IMR-90 (cell line): Measurements from ENCODE around the gene ATP4B. TPM values are rescaled to one million over a fixed set of nuclear protein-coding genes. Genes with fewer than 3 reads are reported as not detected.

Experiments
- ATAC-seq: fragments of 200-7000 bp; cut with Tn5 transposase; 2 replicates; pipeline ENCODE4 v1.9.1; 2020; ENCODE audit warnings: low read depth, mild to moderate bottlenecking, moderate library complexity
- BruUV-seq: library from RNA; stranded (reverse); fragments of 400-500 nt; replicated peaks from 2 replicates; lab custom pipeline; 2021; lab: Mats Ljungman, UMichigan
- CTCF ChIA-PET: fragments of 300-600 bp; formaldehyde crosslinking; extraction: SDS; loops from one replicate; lab custom pipeline; 2021; ENCODE audit warnings: antibody characterized with exemption; lab: Yijun Ruan, JAX
- POLR2A ChIA-PET: fragments of 300-600 bp; sonication (Branson Sonifier 250); formaldehyde crosslinking; loops from one replicate; lab custom pipeline; 2022; ENCODE audit warnings: antibody characterized with exemption; ENCODE audit not compliant: unreplicated experiment; lab: Charles Lee
- DNase-seq: peaks from one replicate; pipeline ENCODE4 v3.0.0; 2013
- H2AFZ ChIP-seq: replicated peaks from 2 replicates; pipeline ENCODE3; 2013; ENCODE audit warnings: low read length, mild to moderate bottlenecking; ENCODE audit not compliant: poor library complexity
- H2AK5ac ChIP-seq: 2 replicates; pipeline ENCODE4 v1.6.1; 2013; ENCODE audit warnings: low read depth, low read length, inconsistent platforms
- H2AK9ac ChIP-seq: replicated peaks from 2 replicates; pipeline ENCODE3; 2013; ENCODE audit warnings: mild to moderate bottlenecking, low read depth, low read length, moderate library complexity; ENCODE audit not compliant: poor library complexity
- H2BK120ac ChIP-seq: 2 replicates; pipeline ENCODE4 v1.6.1; 2013; ENCODE audit warnings: low read depth, low read length, inconsistent platforms
- H2BK15ac ChIP-seq: 3 replicates; pipeline ENCODE4 v1.6.1; 2013; ENCODE audit warnings: low read depth, low read length, inconsistent platforms
- H2BK20ac ChIP-seq: 2 replicates; pipeline ENCODE4 v1.6.1; 2013; ENCODE audit warnings: low read depth, mild to moderate bottlenecking, inconsistent platforms, low read length, moderate library complexity
- H2BK5ac ChIP-seq: 2 replicates; pipeline ENCODE4 v1.6.1; 2013; ENCODE audit warnings: mild to moderate bottlenecking, low read depth, low read length, inconsistent platforms; ENCODE audit not compliant: poor library complexity, severe bottlenecking
- H3K14ac ChIP-seq: replicated peaks from 2 replicates; pipeline ENCODE4 v1.6.1; 2013; ENCODE audit warnings: low read depth, low read length, inconsistent platforms
- H3K18ac ChIP-seq: 2 replicates; pipeline ENCODE4 v1.6.1; 2013; ENCODE audit warnings: low read depth, low read length, control low read depth
- H3K23ac ChIP-seq: 2 replicates; pipeline ENCODE4 v1.6.1; 2013; ENCODE audit warnings: low read depth, low read length, inconsistent platforms
- H3K27ac ChIP-seq: 2 replicates; pipeline ENCODE4 v1.5.1; 2013; ENCODE audit warnings: mild to moderate bottlenecking, control low read depth, low read length; ENCODE audit not compliant: insufficient read depth
- H3K27me3 ChIP-seq: 2 replicates; pipeline ENCODE4 v1.6.1; 2013; ENCODE audit warnings: low read length; ENCODE audit not compliant: control insufficient read depth, insufficient read depth
- H3K36me3 ChIP-seq: 2 replicates; pipeline ENCODE4 v1.6.1; 2013; ENCODE audit warnings: low read length, mixed read lengths; ENCODE audit not compliant: control insufficient read depth, insufficient read depth
- H3K4ac ChIP-seq: 2 replicates; pipeline ENCODE4 v1.6.1; 2013; ENCODE audit warnings: low read depth, low read length, inconsistent platforms
- H3K4me1 ChIP-seq: 2 replicates; pipeline ENCODE4 v1.6.1; 2013; ENCODE audit warnings: low read length, mixed read lengths; ENCODE audit not compliant: control insufficient read depth, insufficient read depth
- H3K4me2 ChIP-seq: 2 replicates; pipeline ENCODE4 v1.6.1; 2013; ENCODE audit warnings: low read depth, mild to moderate bottlenecking, control low read depth, low read length, moderate library complexity
- H3K4me3 ChIP-seq: 2 replicates; pipeline ENCODE4 v1.5.1; 2013; ENCODE audit warnings: low read depth, mild to moderate bottlenecking, control low read depth, low read length, moderate library complexity; ENCODE audit not compliant: insufficient read depth
- H3K56ac ChIP-seq: 2 replicates; pipeline ENCODE4 v1.6.1; 2013; ENCODE audit warnings: low read length, inconsistent platforms; ENCODE audit not compliant: insufficient read depth; ENCODE audit errors: extremely low read depth
- H3K79me1 ChIP-seq, 2 experiments: 2 replicates each; pipeline ENCODE4 v1.6.1; 2013; ENCODE audit warnings: low read length in 2 of 2, inconsistent platforms in 1 of 2, low read depth in 1 of 2
- H3K9ac ChIP-seq: 2 replicates; pipeline ENCODE4 v1.6.1; 2013; ENCODE audit warnings: low read depth, low read length, control low read depth
- H3K9me1 ChIP-seq: 2 replicates; pipeline ENCODE4 v1.6.1; 2013; ENCODE audit warnings: low read length, inconsistent platforms; ENCODE audit not compliant: insufficient read depth
- H3K9me3 ChIP-seq: 2 replicates; pipeline ENCODE4 v1.6.1; 2013; ENCODE audit warnings: low read length; ENCODE audit not compliant: control insufficient read depth, insufficient read depth
- H4K20me1 ChIP-seq: 2 replicates; pipeline ENCODE4 v1.6.1; 2013; ENCODE audit warnings: low read length, inconsistent platforms; ENCODE audit not compliant: insufficient read depth
- H4K5ac ChIP-seq: 2 replicates; pipeline ENCODE4 v1.6.1; 2013; ENCODE audit warnings: mild to moderate bottlenecking, low read depth, low read length, control low read depth
- H4K8ac ChIP-seq, 2 experiments: 2 replicates each; pipeline ENCODE4 v1.6.1; 2013; ENCODE audit warnings: low read depth in 2 of 2, low read length in 2 of 2, control low read depth in 1 of 2, inconsistent platforms in 1 of 2
- H4K91ac ChIP-seq: 2 replicates; pipeline ENCODE4 v1.6.1; 2013; ENCODE audit warnings: low read depth, low read length, inconsistent platforms; ENCODE audit not compliant: insufficient read depth
- BHLHE40 ChIP-seq: fragments of 150-350 bp; IDR thresholded peaks from 2 replicates; pipeline ENCODE4 v1.6.1; 2016; ENCODE audit warnings: mild to moderate bottlenecking, low read depth, low read length
- CHD1 ChIP-seq: IDR thresholded peaks from 2 replicates; pipeline ENCODE4 v1.6.1; 2012; ENCODE audit warnings: low read depth, low read length, improper control_type of control experiment
- MXI1 ChIP-seq: IDR thresholded peaks from 2 replicates; pipeline ENCODE4 v1.6.1; 2012; ENCODE audit warnings: low read depth, mild to moderate bottlenecking, low read length, moderate library complexity, borderline replicate concordance
- NFE2L2 ChIP-seq: fragments of 150-350 bp; IDR thresholded peaks from 2 replicates; pipeline ENCODE4 v1.6.1; 2016; ENCODE audit warnings: low read depth, mild to moderate bottlenecking, low read length
- RAD21 ChIP-seq: IDR thresholded peaks from 2 replicates; pipeline ENCODE4 v1.6.1; 2012; ENCODE audit warnings: low read length, improper control_type of control experiment
- SMC3 ChIP-seq: fragments of 150-350 bp; IDR thresholded peaks from 2 replicates; pipeline ENCODE4 v1.6.1; 2016; ENCODE audit warnings: low read depth, mild to moderate bottlenecking, antibody characterized with exemption, low read length, moderate library complexity
- WGBS, 2 experiments: methylation state at CpG; one replicate each; pipeline versions ENCODE4 v1.1.5 to v1.1.7; 2013; ENCODE audit warnings: missing lambda C conversion rate in 2 of 2; ENCODE audit not compliant: insufficient read length in 1 of 2; ENCODE audit errors: extremely low coverage in 2 of 2; 5-methylcytosine and 5-hydroxymethylcytosine counted together
- dilution Hi-C: fragments of 300-500 bp; cut with HindIII; formaldehyde crosslinking; loops from one replicate; pipeline ENCODE4 v1.14.3; 2018; ENCODE audit warnings: low sequenced_read_pairs; ENCODE audit not compliant: unreplicated experiment
- in situ Hi-C: fragments of 300-500 bp; cut with MboI; formaldehyde crosslinking; loops from 3 replicates; pipeline ENCODE4 v1.14.3; 2019; ENCODE audit warnings: low sequenced_read_pairs, inconsistent platforms, mixed read lengths
- intact Hi-C: fragments of 100-400 bp; cut with micrococcal nuclease; formaldehyde crosslinking; loops from 2 replicates; pipeline ENCODE4 v1.10.0; 2022
- polyA plus RNA-seq, 3 experiments: library from polyadenylated mRNA; depleted of rRNA; stranded (reverse); fragments of >200 nt; gene quantifications; 2 replicates each; pipeline ENCODE4 v1.2.3, GENCODE V29; 2012; ENCODE audit warnings: low replicate concordance in 1 of 3
- total RNA-seq: library from RNA; depleted of rRNA; stranded (reverse); fragments of >200 nt; gene quantifications from 2 replicates; pipeline ENCODE4 v1.2.3, GENCODE V29; 2012

ATP4B gene
- total and polyA plus RNA-seq, 2 of the 4 experiments (the other 2 are of a cell fraction), result not detected

DNA sequence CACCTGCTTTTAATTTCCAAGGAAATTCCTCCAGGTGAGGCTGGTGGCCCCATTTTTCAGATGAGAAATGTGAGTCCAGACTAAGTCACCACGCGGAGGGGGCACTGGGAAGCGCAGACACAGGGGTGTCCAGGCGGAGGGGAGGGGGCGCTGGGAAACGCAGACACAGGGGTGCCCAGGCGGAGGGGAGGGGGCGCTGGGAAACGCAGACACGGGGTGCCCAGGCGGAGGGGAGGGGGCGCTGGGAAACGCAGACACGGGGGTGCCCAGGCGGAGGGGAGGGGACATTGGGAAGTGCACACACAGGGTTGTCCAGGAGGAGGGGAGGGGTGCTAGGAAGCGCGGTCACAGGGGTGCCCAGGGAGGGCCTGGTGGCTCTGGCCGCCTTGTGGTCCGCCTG lies 12.5 kb upstream of the ATP4B start:
- Histone ChIP-seq H3K9ac (no peak overlapping the region), H3K4ac (no peak overlapping the region), H3K23ac (no peak overlapping the region), H2AFZ (no peak overlapping the region), H4K91ac (no peak overlapping the region), H4K5ac (no peak overlapping the region), H3K4me3 (no peak overlapping the region), H2BK5ac (no peak overlapping the region), H2BK15ac (no peak overlapping the region), H4K8ac (no peak overlapping the region), H3K14ac (no peak overlapping the region), H3K79me1 (no peaks in the 10 kb centered on the region), H2BK120ac (no peak overlapping the region), H3K27me3 (peaks cover 10% of the 10 kb centered on the region; the same call in 1 of the 2 replicates), H3K4me2 (no peak overlapping the region), H3K56ac (no peak overlapping the region), H3K4me1 (no peaks in the 10 kb centered on the region), H2AK9ac (no peak overlapping the region), H2BK20ac (no peak overlapping the region), H3K9me3 (no peaks in the 10 kb centered on the region), H2AK5ac (no peak overlapping the region), H4K20me1 (peaks cover 6% of the 10 kb centered on the region; the same call in 1 of the 2 replicates), H3K27ac (no peak overlapping the region), H3K18ac (no peak overlapping the region), H3K36me3 (no peaks in the 10 kb centered on the region), H3K9me1 (peaks cover 2% of the 10 kb centered on the region; the same call in 1 of the 2 replicates)
- no peak for ATAC-seq
- TF ChIP-seq NFE2L2 (no peak), MXI1 (no peak), BHLHE40 (no peak), SMC3 (no peak), RAD21 (no peak), CHD1 (no peak)
- ChIA-PET POLR2A (no interaction called here), CTCF (no interaction called here)
- no peak for DNase-seq
- dilution Hi-C loops, result no loop called here
- intact Hi-C loops, result no loop called here
- no TSS peak for BruUV-seq
- in situ Hi-C loops, result no loop called here
- no CpG with 5 or more reads among the region's 19 CpGs for WGBS, 2 experiments
